H1 (cell line): ENCODE results near the gene SEMG2. TPM values are rescaled to one million over a fixed set of nuclear protein-coding genes. Genes with fewer than 3 reads are reported as not detected.

ENCODE experiments used
- NANOG ChIP-seq: IDR thresholded peaks from 2 replicates; pipeline ENCODE4 v1.6.1; 2011; ENCODE audit warnings: low read length, low read depth, mild to moderate bottlenecking, inconsistent platforms; ENCODE audit not compliant: insufficient read depth, poor library complexity, severe bottlenecking
- PHF8 ChIP-seq: fragments of 200-600 bp; sonication (generic); conservative IDR thresholded peaks from 2 replicates; pipeline ENCODE4 v1.7.1; 2012; ENCODE audit warnings: low read depth, mild to moderate bottlenecking, inconsistent platforms, low read length, moderate library complexity
- POLR2AphosphoS5 ChIP-seq: IDR thresholded peaks from 2 replicates; pipeline ENCODE4 v1.6.1; 2011; ENCODE audit warnings: low read depth, low read length
- SP4 ChIP-seq: IDR thresholded peaks from 2 replicates; pipeline ENCODE4 v1.6.1; 2012; ENCODE audit warnings: low read length, inconsistent platforms
- TAF7 ChIP-seq: optimal IDR thresholded peaks from 2 replicates; pipeline ENCODE3; 2011; ENCODE audit warnings: low read depth, mild to moderate bottlenecking, inconsistent platforms, low read length, moderate library complexity, borderline replicate concordance
- TEAD4 ChIP-seq: IDR thresholded peaks from 2 replicates; pipeline ENCODE4 v1.6.1; 2012; ENCODE audit warnings: low read depth, low read length, inconsistent platforms, mixed read lengths
- polyA plus RNA-seq, 7 experiments: library from polyadenylated mRNA; depleted of rRNA in 3 of 7; stranded (reverse) in 5 of 7; unstranded in 2 of 7; fragments of >200 nt in 5 of 7; fragments of 200-250 nt in 2 of 7; gene quantifications; 1 replicate in 5 of 7; 2 replicates in 1 of 7; 4 replicates in 1 of 7; pipeline versions ENCODE4 v1.2.1 to v1.2.3, GENCODE V29; 2011 to 2013; ENCODE audit warnings: missing spikeins in 2 of 7, mixed read lengths in 2 of 7
- total RNA-seq: library from RNA; stranded (reverse); fragmentation: NEBNext Ultra II Directional; extraction: Animal tissue kit (Norgen Biotek cat#: 25700); gene quantifications from 2 replicates; pipeline ENCODE4 v1.2.1, GENCODE V29; 2021

SEMG2 gene
- total and polyA plus RNA-seq, 2 of the 8 experiments (the other 6 are each of a cell fraction or from before 2014, with no cell fraction given): not detected

DNA sequence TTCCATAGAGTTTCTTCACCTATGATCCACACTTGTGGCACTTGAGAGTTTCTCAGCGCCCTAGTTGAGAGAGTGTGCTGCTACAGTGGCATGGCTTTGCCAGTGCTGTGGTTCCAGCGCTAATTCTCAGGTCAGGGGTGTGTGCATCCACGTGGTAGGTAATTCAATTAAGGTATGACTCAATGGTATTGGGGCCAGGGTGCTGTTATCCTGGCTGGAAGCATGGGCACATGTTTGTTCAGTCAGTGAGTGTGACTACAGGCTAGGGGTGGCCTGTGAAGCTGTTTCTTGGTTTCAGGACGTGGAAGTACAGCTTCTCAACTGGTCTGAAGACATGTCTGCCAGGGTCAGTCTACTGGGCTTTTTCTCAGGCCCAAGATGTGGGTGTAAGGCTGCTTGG is 3.0 kb upstream of the SEMG2 start (continued):
- TF ChIP-seq TAF7 (no peak), PHF8 (no peak), POLR2AphosphoS5 (no peak), NANOG (no peak), TEAD4 (no peak), SP4 (no peak)
